ENCODE data around the gene S100PBP.
A peak's percentile ranks its signal among the peaks of the same experiment; 100 is the strongest.
"Not testable (repeated sequence)": the region's sequence is repeated elsewhere in the genome, so short reads cannot be mapped to it uniquely, and the experiment has no call there.

Gene S100PBP

GRCh38 chr1:32801096-32801715 lies 16.2 kb upstream of the S100PBP start:
- H3K27me3 ChIP-seq (ENCODE audit: low read depth): no peaks in the 10 kb centered on the region
- in situ Hi-C loops (cut with MboI; ENCODE audit: low sequenced_read_pairs): no loop called here
- no peak for DNase-seq (ENCODE audit: low spot score in 2 of 2)
- no peaks in the 10 kb centered on the region for H3K4me1 ChIP-seq
- H3K9me3 ChIP-seq: no peaks in the 10 kb centered on the region
- H3K4me3 ChIP-seq: no peak overlapping the region
- H3K36me3 ChIP-seq (replicated peaks): peaks cover 75% of the 10 kb centered on the region

GRCh38 chr1:32804460-32804859 lies 13.0 kb upstream of the S100PBP start:
- H3K4me1 ChIP-seq; H3K4me3 ChIP-seq; in situ Hi-C loops (cut with MboI; ENCODE audit: low sequenced_read_pairs); H3K9me3 ChIP-seq; DNase-seq (ENCODE audit: low spot score in 2 of 2); H3K27me3 ChIP-seq (ENCODE audit: low read depth): not testable (repeated sequence)
- peaks cover 78% of the 10 kb centered on the region for H3K36me3 ChIP-seq (replicated peaks)

- peaks cover 80% of the 10 kb centered on the region for H3K36me3 ChIP-seq (replicated peaks)
- no peaks in the 10 kb centered on the region for H3K27me3 ChIP-seq (ENCODE audit: low read depth)
- in situ Hi-C loops (cut with MboI; ENCODE audit: low sequenced_read_pairs): no loop called here
- H3K4me1 ChIP-seq: no peaks in the 10 kb centered on the region
- H3K9me3 ChIP-seq: no peaks in the 10 kb centered on the region
- no peak for DNase-seq (ENCODE audit: low spot score in 2 of 2)
- no peak overlapping the region for H3K4me3 ChIP-seq
Observed at GRCh38 chr1:32806290-32806689, 11.2 kb upstream of the S100PBP start.

GRCh38 chr1:32806910-32807523 lies 10.4 kb upstream of the S100PBP start:
- Histone ChIP-seq H3K4me1 (no peaks in the 10 kb centered on the region), H3K27me3 (ENCODE audit: low read depth) (no peaks in the 10 kb centered on the region), H3K36me3 (replicated peaks) (peaks cover 82% of the 10 kb centered on the region), H3K9me3 (no peaks in the 10 kb centered on the region), H3K4me3 (no peak overlapping the region)
- in situ Hi-C loops (cut with MboI; ENCODE audit: low sequenced_read_pairs): no loop called here
- no peak for DNase-seq (ENCODE audit: low spot score in 2 of 2)

GRCh38 chr1:32808580-32808979 lies 8.9 kb upstream of the S100PBP start:
- Histone ChIP-seq H3K4me1 (0 out of 2 replicates have a peak, but pooled peaks cover 3% of the 10 kb centered on the region), H3K27me3 (ENCODE audit: low read depth) (no peaks in the 10 kb centered on the region), H3K9me3 (no peaks in the 10 kb centered on the region), H3K4me3 (no peak overlapping the region), H3K36me3 (replicated peaks) (peaks cover 77% of the 10 kb centered on the region)
- no peak for DNase-seq (ENCODE audit: low spot score in 2 of 2)
- in situ Hi-C loops (cut with MboI; ENCODE audit: low sequenced_read_pairs): no loop called here

- Histone ChIP-seq H3K36me3 (replicated peaks) (peaks cover 88% of the 10 kb centered on the region), H3K4me3 (no peak overlapping the region), H3K27me3 (ENCODE audit: low read depth) (no peaks in the 10 kb centered on the region), H3K4me1 (peaks cover 11% of the 10 kb centered on the region; the same call in 1 of the 2 replicates), H3K9me3 (no peaks in the 10 kb centered on the region)
- DNase-seq (ENCODE audit: low spot score in 2 of 2): no peak
- in situ Hi-C loops (cut with MboI; ENCODE audit: low sequenced_read_pairs): no loop called here
Observed at GRCh38 chr1:32810358-32810757, 7.1 kb upstream of the S100PBP start.

GRCh38 chr1:32811265-32811664 lies 6.2 kb upstream of the S100PBP start:
- in situ Hi-C loops (cut with MboI; ENCODE audit: low sequenced_read_pairs): no loop called here
- Histone ChIP-seq H3K36me3 (replicated peaks) (peaks cover 84% of the 10 kb centered on the region), H3K27me3 (ENCODE audit: low read depth) (no peaks in the 10 kb centered on the region)

GRCh38 chr1:32811917-32812316 lies 5.5 kb upstream of the S100PBP start:
- Histone ChIP-seq H3K4me1 (peaks cover 11% of the 10 kb centered on the region; the same call in 1 of the 2 replicates), H3K4me3 (no peak overlapping the region), H3K9me3 (no peaks in the 10 kb centered on the region), H3K27me3 (ENCODE audit: low read depth) (no peaks in the 10 kb centered on the region), H3K36me3 (replicated peaks) (peaks cover 84% of the 10 kb centered on the region)
- no peak for DNase-seq (ENCODE audit: low spot score in 2 of 2)
- in situ Hi-C loops (cut with MboI; ENCODE audit: low sequenced_read_pairs): no loop called here

More at GRCh38 chr1:32811265-32811664, 6.2 kb upstream of the S100PBP start:
- no peak for DNase-seq (ENCODE audit: low spot score in 2 of 2)
- Histone ChIP-seq H3K4me3 (no peak overlapping the region), H3K9me3 (no peaks in the 10 kb centered on the region), H3K4me1 (peaks cover 11% of the 10 kb centered on the region; the same call in 1 of the 2 replicates)

- peaks cover 15% of the 10 kb centered on the region for H3K4me1 ChIP-seq
- H3K27me3 ChIP-seq (ENCODE audit: low read depth): no peaks in the 10 kb centered on the region
- H3K36me3 ChIP-seq (replicated peaks): peaks cover 63% of the 10 kb centered on the region
- H3K9me3 ChIP-seq: no peaks in the 10 kb centered on the region
- no peak overlapping the region; the same call in 1 of the 2 replicates for H3K4me3 ChIP-seq
- in situ Hi-C loops (cut with MboI; ENCODE audit: low sequenced_read_pairs): no loop called here
- DNase-seq (ENCODE audit: low spot score in 2 of 2): no peak
Observed at GRCh38 chr1:32813941-32814739, 3.3 kb upstream of the S100PBP start.

- H3K36me3 ChIP-seq (replicated peaks): peaks cover 38% of the 10 kb centered on the region
- peak overlapping the region; percentile 93 for H3K4me3 ChIP-seq
- in situ Hi-C loops (cut with MboI; ENCODE audit: low sequenced_read_pairs): no loop called here
- peak; percentile 23 to 32 for DNase-seq (ENCODE audit: low spot score in 2 of 2)
- no peaks in the 10 kb centered on the region for H3K9me3 ChIP-seq
- no peaks in the 10 kb centered on the region for H3K27me3 ChIP-seq (ENCODE audit: low read depth)
- peaks cover 17% of the 10 kb centered on the region for H3K4me1 ChIP-seq
Observed at GRCh38 chr1:32816676-32817158, 736 bp upstream of the S100PBP start.

- DNase-seq (ENCODE audit: low spot score in 2 of 2): peak; percentile 78 to 91
- in situ Hi-C loops (cut with MboI; ENCODE audit: low sequenced_read_pairs): no loop called here
- no peaks in the 10 kb centered on the region for H3K9me3 ChIP-seq
- peak overlapping the region; percentile 93 for H3K4me3 ChIP-seq
- H3K4me1 ChIP-seq: peaks cover 14% of the 10 kb centered on the region
- H3K27me3 ChIP-seq (ENCODE audit: low read depth): no peaks in the 10 kb centered on the region
- peaks cover 29% of the 10 kb centered on the region for H3K36me3 ChIP-seq (replicated peaks)
Observed at GRCh38 chr1:32817815-32818786, 648 bp downstream of the S100PBP start.

GRCh38 chr1:32818804-32819541 lies 1.5 kb downstream of the S100PBP start:
- no peak for DNase-seq (ENCODE audit: low spot score in 2 of 2)
- Histone ChIP-seq H3K27me3 (ENCODE audit: low read depth) (no peaks in the 10 kb centered on the region), H3K36me3 (replicated peaks) (peaks cover 26% of the 10 kb centered on the region), H3K9me3 (no peaks in the 10 kb centered on the region), H3K4me1 (peaks cover 14% of the 10 kb centered on the region), H3K4me3 (peak overlapping the region; percentile 93)
- in situ Hi-C loops (cut with MboI; ENCODE audit: low sequenced_read_pairs): no loop called here
